ENCODE data around the gene GGT6.
A peak's percentile ranks its signal among the peaks of the same experiment; 100 is the strongest.

GGT6 gene

GRCh38 chr17:4538236-4539002 lies 22.0 kb downstream of the GGT6 start:
- no peak for DNase-seq (ENCODE audit: low read depth)
- TF ChIP-seq CTCF (conservative IDR thresholded peaks at IDR 0.05; ENCODE audit: low read depth, low read length) = no peak
- H3K4me3 ChIP-seq (ENCODE audit: low read length) = no peak overlapping the region

- DNase-seq (ENCODE audit: low read depth) = no peak
- H3K4me3 ChIP-seq (ENCODE audit: low read length) = no peak overlapping the region
- no peak for TF ChIP-seq CTCF (conservative IDR thresholded peaks at IDR 0.05; ENCODE audit: low read depth, low read length)
Observed at GRCh38 chr17:4537451-4538235, 22.7 kb downstream of the GGT6 start.

- no peak for TF ChIP-seq CTCF (conservative IDR thresholded peaks at IDR 0.05; ENCODE audit: low read depth, low read length)
- H3K4me3 ChIP-seq (ENCODE audit: low read length) = no peak overlapping the region
- DNase-seq (ENCODE audit: low read depth) = no peak
Observed at GRCh38 chr17:4536742-4537411, 23.5 kb downstream of the GGT6 start.

GRCh38 chr17:4536259-4536741 lies 24.1 kb downstream of the GGT6 start:
- DNase-seq (ENCODE audit: low read depth) = no peak
- no peak for TF ChIP-seq CTCF (conservative IDR thresholded peaks at IDR 0.05; ENCODE audit: low read depth, low read length)
- H3K4me3 ChIP-seq (ENCODE audit: low read length) = no peak overlapping the region

- no peak for DNase-seq (ENCODE audit: low read depth)
- TF ChIP-seq CTCF (conservative IDR thresholded peaks at IDR 0.05; ENCODE audit: low read depth, low read length) = no peak
- no peak overlapping the region for H3K4me3 ChIP-seq (ENCODE audit: low read length)
Observed at GRCh38 chr17:4535667-4536258, 24.6 kb downstream of the GGT6 start.

GRCh38 chr17:4534928-4535666 lies 25.3 kb downstream of the GGT6 start:
- H3K4me3 ChIP-seq (ENCODE audit: low read length) = peak overlapping the region; percentile 35
- no peak for DNase-seq (ENCODE audit: low read depth)
- TF ChIP-seq CTCF (conservative IDR thresholded peaks at IDR 0.05; ENCODE audit: low read depth, low read length) = no peak

Data from retinal pigment epithelial cell (primary cell).